Raji (cell line): ENCODE measurements around the gene ARHGAP24.

Source experiments
- POLR2A ChIP-seq: IDR thresholded peaks from 2 replicates; pipeline ENCODE4 v1.6.1; 2011; ENCODE audit warnings: low read depth, low read length, control low read depth; ENCODE audit not compliant: insufficient read depth

The ARHGAP24 gene

GRCh38 chr4:85986266-85986665, 511.3 kb downstream of the ARHGAP24 start:
- TF ChIP-seq POLR2A: no peak

GRCh38 chr4:85993641-85994040, 518.7 kb downstream of the ARHGAP24 start:
- no peak for TF ChIP-seq POLR2A

- TF ChIP-seq POLR2A: no peak
Observed at GRCh38 chr4:85994576-85994975, 519.6 kb downstream of the ARHGAP24 start.

- no peak for TF ChIP-seq POLR2A
Observed at GRCh38 chr4:85995361-85995760, 520.4 kb downstream of the ARHGAP24 start.

- TF ChIP-seq POLR2A: no peak
Observed at GRCh38 chr4:86001591-86001990, 526.6 kb downstream of the ARHGAP24 start.

GRCh38 chr4:86004030-86004429, 529.1 kb downstream of the ARHGAP24 start:
- no peak for TF ChIP-seq POLR2A

GRCh38 chr4:86006057-86006456, 531.1 kb downstream of the ARHGAP24 start:
- TF ChIP-seq POLR2A: no peak

- no peak for TF ChIP-seq POLR2A
Observed at GRCh38 chr4:86007042-86007441, 532.1 kb downstream of the ARHGAP24 start.

- no peak for TF ChIP-seq POLR2A
Observed at GRCh38 chr4:86011117-86011516, 536.2 kb downstream of the ARHGAP24 start.

GRCh38 chr4:86013621-86014020, 538.7 kb downstream of the ARHGAP24 start:
- no peak for TF ChIP-seq POLR2A

GRCh38 chr4:86014599-86014998, 539.6 kb downstream of the ARHGAP24 start:
- no peak for TF ChIP-seq POLR2A

- no peak for TF ChIP-seq POLR2A
Observed at GRCh38 chr4:86015412-86016350, 540.7 kb downstream of the ARHGAP24 start.

GRCh38 chr4:86019362-86019761, 544.4 kb downstream of the ARHGAP24 start:
- no peak for TF ChIP-seq POLR2A

GRCh38 chr4:86019906-86020305, 545.0 kb downstream of the ARHGAP24 start:
- no peak for TF ChIP-seq POLR2A

GRCh38 chr4:86026720-86027119, 551.8 kb downstream of the ARHGAP24 start:
- no peak for TF ChIP-seq POLR2A

GRCh38 chr4:86031927-86032326, 557.0 kb downstream of the ARHGAP24 start:
- TF ChIP-seq POLR2A: no peak

GRCh38 chr4:86032476-86033022, 557.6 kb downstream of the ARHGAP24 start:
- TF ChIP-seq POLR2A: no peak

GRCh38 chr4:86033171-86033570, 558.2 kb downstream of the ARHGAP24 start:
- no peak for TF ChIP-seq POLR2A
